Caco-2 (cell line): ENCODE results near the gene ST8SIA1. TPM values are rescaled to one million over a fixed set of nuclear protein-coding genes. Genes with fewer than 3 reads are reported as not detected.

Experiments used
- BruUV-seq: library from RNA; stranded (reverse); fragments of 400-500 nt; replicated peaks from 2 replicates; lab custom pipeline; 2021; lab: Mats Ljungman, UMichigan
- CTCF ChIA-PET: fragments of 300-600 bp; sonication (Branson Sonifier 250); formaldehyde crosslinking; loops from one replicate; lab custom pipeline; 2022; ENCODE audit warnings: antibody characterized with exemption; lab: Charles Lee
- POLR2A ChIA-PET: fragments of 300-600 bp; sonication (Branson Sonifier 250); formaldehyde crosslinking; loops from one replicate; lab custom pipeline; 2022; ENCODE audit warnings: antibody characterized with exemption; lab: Charles Lee
- DNase-seq, 2 experiments: peaks; one replicate each; pipeline versions ENCODE4 v3.0.0 to v3.0.0-alpha.2; 2020 to 2022
- H3K27me3 ChIP-seq: replicated peaks from 2 replicates; pipeline ENCODE4 v1.6.0; 2011; ENCODE audit warnings: low read length; ENCODE audit not compliant: control insufficient read depth, insufficient read depth
- H3K36me3 ChIP-seq: 2 replicates; pipeline ENCODE4 v1.5.1; 2011; ENCODE audit warnings: low read length; ENCODE audit not compliant: control insufficient read depth, insufficient read depth
- H3K4me1 ChIP-seq: fragments of 250-450 bp; sonication (Bioruptor Pico); 2 replicates; pipeline ENCODE4 v1.5.1; 2020; ENCODE audit warnings: mild to moderate bottlenecking
- H3K4me3 ChIP-seq: 2 replicates; pipeline ENCODE4 v1.5.1; 2011; ENCODE audit warnings: low read depth, mild to moderate bottlenecking, control low read depth, low read length
- H3K9me3 ChIP-seq: fragments of 250-450 bp; sonication (Bioruptor Pico); 2 replicates; pipeline ENCODE4 v1.5.1; 2020; ENCODE audit warnings: mild to moderate bottlenecking, moderate library complexity
- H3K27ac Mint-ChIP-seq: one replicate; pipeline ENCODE4 v1.8.0; 2022; ENCODE audit warnings: mixed read lengths; ENCODE audit not compliant: unreplicated experiment
- H3K27me3 Mint-ChIP-seq: one replicate; pipeline ENCODE4 v1.8.0; 2022; ENCODE audit warnings: mixed read lengths; ENCODE audit not compliant: insufficient read depth, unreplicated experiment
- H3K36me3 Mint-ChIP-seq: one replicate; pipeline ENCODE4 v1.8.0; 2022; ENCODE audit warnings: mild to moderate bottlenecking, mixed read lengths; ENCODE audit not compliant: insufficient read depth, unreplicated experiment
- H3K4me1 Mint-ChIP-seq: one replicate; pipeline ENCODE4 v1.8.0; 2022; ENCODE audit warnings: low read depth, mixed read lengths; ENCODE audit not compliant: unreplicated experiment
- H3K4me3 Mint-ChIP-seq: one replicate; pipeline ENCODE4 v1.8.0; 2022; ENCODE audit warnings: mild to moderate bottlenecking, moderate library complexity, mixed read lengths; ENCODE audit not compliant: unreplicated experiment
- H3K9me3 Mint-ChIP-seq: one replicate; pipeline ENCODE4 v1.8.0; 2022; ENCODE audit warnings: mixed read lengths; ENCODE audit not compliant: unreplicated experiment
- CTCF ChIP-seq, 2 experiments: fragments of 200-600 bp in 1 of 2; IDR thresholded peaks; 1 replicate in 1 of 2; 2 replicates in 1 of 2; pipeline versions ENCODE4 v1.5.1 to v1.8.0; 2011 to 2022; ENCODE audit warnings: antibody characterized with exemption in 1 of 2, control low read depth in 1 of 2, inconsistent platforms in 1 of 2, low read depth in 1 of 2, low read length in 1 of 2, mild to moderate bottlenecking in 1 of 2, moderate library complexity in 1 of 2; ENCODE audit not compliant: insufficient read depth in 1 of 2, severe bottlenecking in 1 of 2, unreplicated experiment in 1 of 2
- intact Hi-C: fragments of 100-400 bp; cut with micrococcal nuclease; formaldehyde crosslinking; loops from one replicate; pipeline ENCODE4 v1.10.0; 2022; ENCODE audit not compliant: unreplicated experiment
- total RNA-seq: library from RNA; stranded (reverse); gene quantifications from 2 replicates; pipeline ENCODE4 v1.2.3, GENCODE V29; 2022

The ST8SIA1 gene
- total RNA-seq, 1 experiment from 2014 or later: not detected

GRCh38 chr12:22255097-22255496 is 79.4 kb downstream of the ST8SIA1 start:
- Histone ChIP-seq H3K36me3 (no peaks in the 10 kb centered on the region), H3K9me3 (no peaks in the 10 kb centered on the region), H3K4me1 (no peaks in the 10 kb centered on the region), H3K4me3 (no peak overlapping the region), H3K27me3 (no peaks in the 10 kb centered on the region; the same call in 1 of the 2 replicates)
- no peak overlapping the region for H3K4me3 Mint-ChIP-seq
- no peak overlapping the region for H3K27ac Mint-ChIP-seq
- H3K9me3 Mint-ChIP-seq: no peaks in the 10 kb centered on the region
- POLR2A ChIA-PET: no interaction called here
- no peaks in the 10 kb centered on the region for H3K36me3 Mint-ChIP-seq
- H3K4me1 Mint-ChIP-seq: no peaks in the 10 kb centered on the region
- intact Hi-C loops: no loop called here
- TF ChIP-seq CTCF (IDR thresholded peaks at IDR 0.05; ENCODE audit: insufficient read depth in 1 of 2, low read depth in 1 of 2, low read length in 1 of 2, severe bottlenecking in 1 of 2, unreplicated experiment in 1 of 2): no peak
- no peak for DNase-seq
- peaks cover 14% of the 10 kb centered on the region for H3K27me3 Mint-ChIP-seq
- CTCF ChIA-PET: no interaction called here
- no TSS peak for BruUV-seq

- Mint-ChIP-seq H3K4me1 (no peaks in the 10 kb centered on the region), H3K27ac (no peak overlapping the region), H3K9me3 (no peaks in the 10 kb centered on the region), H3K36me3 (no peaks in the 10 kb centered on the region), H3K4me3 (no peak overlapping the region), H3K27me3 (peaks cover 14% of the 10 kb centered on the region)
- Histone ChIP-seq H3K27me3 (no peaks in the 10 kb centered on the region; the same call in 1 of the 2 replicates), H3K36me3 (no peaks in the 10 kb centered on the region), H3K9me3 (no peaks in the 10 kb centered on the region), H3K4me1 (no peaks in the 10 kb centered on the region), H3K4me3 (no peak overlapping the region)
- intact Hi-C loops: no loop called here
- no peak for TF ChIP-seq CTCF (IDR thresholded peaks at IDR 0.05; ENCODE audit: insufficient read depth in 1 of 2, low read depth in 1 of 2, low read length in 1 of 2, severe bottlenecking in 1 of 2, unreplicated experiment in 1 of 2)
- DNase-seq: no peak
- BruUV-seq: no TSS peak
- POLR2A ChIA-PET: no interaction called here
- CTCF ChIA-PET: no interaction called here
Observed at GRCh38 chr12:22254478-22254877, 80.0 kb downstream of the ST8SIA1 start.

DNA sequence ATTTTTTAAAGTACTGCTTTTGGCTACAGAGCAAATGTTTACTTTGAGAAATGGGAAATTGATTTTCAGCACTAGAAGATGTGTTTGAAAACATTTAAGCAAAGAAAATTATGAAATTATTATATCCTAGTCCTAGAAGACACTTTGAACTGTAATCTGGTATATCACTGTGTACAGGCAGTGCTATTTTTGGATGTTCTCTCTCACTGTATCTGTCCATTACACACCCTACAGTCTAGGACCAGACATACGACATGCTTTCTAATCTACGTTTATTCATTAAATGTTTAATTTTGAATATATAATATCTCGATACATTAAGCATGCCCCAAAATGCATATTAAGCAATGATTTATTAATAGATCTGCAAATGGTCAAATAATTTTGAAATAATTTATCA is 82.5 kb downstream of the ST8SIA1 start:
- no peak for TF ChIP-seq CTCF (IDR thresholded peaks at IDR 0.05; ENCODE audit: insufficient read depth in 1 of 2, low read depth in 1 of 2, low read length in 1 of 2, severe bottlenecking in 1 of 2, unreplicated experiment in 1 of 2)
- POLR2A ChIA-PET: no interaction called here
- no TSS peak for BruUV-seq

More for the DNA sequence above, 82.5 kb downstream of the ST8SIA1 start:
- Histone ChIP-seq H3K27me3 (no peaks in the 10 kb centered on the region; the same call in 1 of the 2 replicates), H3K4me1 (no peaks in the 10 kb centered on the region), H3K36me3 (no peaks in the 10 kb centered on the region), H3K4me3 (no peak overlapping the region), H3K9me3 (no peaks in the 10 kb centered on the region)
- intact Hi-C loops: no loop called here
- Mint-ChIP-seq H3K27ac (no peak overlapping the region), H3K4me3 (no peak overlapping the region), H3K4me1 (no peaks in the 10 kb centered on the region), H3K36me3 (no peaks in the 10 kb centered on the region), H3K27me3 (peaks cover 7% of the 10 kb centered on the region), H3K9me3 (no peaks in the 10 kb centered on the region)
- CTCF ChIA-PET: no interaction called here
- DNase-seq: no peak
